Astrocyte (in vitro differentiated cells and primary cell): ENCODE measurements around the gene FER. TPM values are rescaled to one million over a fixed set of nuclear protein-coding genes. Genes with fewer than 3 reads are reported as not detected.
A peak's percentile ranks its signal among the peaks of the same experiment; 100 is the strongest.

ENCODE experiments used
- DNase-seq: peaks from one replicate; pipeline ENCODE4 v3.0.0-alpha.2; 2010; ENCODE audit warnings: low read depth
- FAIRE-seq: peaks from 2 replicates; lab custom pipeline; 2011; peaks lifted over from hg19 to GRCh38; lab: Jason Lieb, UNC
- H2AFZ ChIP-seq: 2 replicates; pipeline ENCODE4 v1.6.0; 2012; ENCODE audit warnings: low read depth, low read length, inconsistent platforms
- H3K27ac ChIP-seq: 2 replicates; pipeline ENCODE4 v1.5.1; 2011; ENCODE audit warnings: low read depth, low read length, inconsistent platforms
- H3K27me3 ChIP-seq: 2 replicates; pipeline ENCODE4 v1.6.0; 2011; ENCODE audit warnings: low read length, inconsistent platforms; ENCODE audit not compliant: insufficient read depth
- H3K36me3 ChIP-seq: 2 replicates; pipeline ENCODE4 v1.5.1; 2011; ENCODE audit warnings: low read length, inconsistent platforms; ENCODE audit not compliant: insufficient read depth
- H3K4me1 ChIP-seq: 2 replicates; pipeline ENCODE4 v1.5.1; 2011; ENCODE audit warnings: low read length, inconsistent platforms; ENCODE audit not compliant: insufficient read depth
- H3K4me2 ChIP-seq: 2 replicates; pipeline ENCODE4 v1.6.0; 2012; ENCODE audit warnings: low read length, inconsistent platforms
- H3K4me3 ChIP-seq: 2 replicates; pipeline ENCODE4 v1.5.1; 2011; ENCODE audit warnings: low read depth, mild to moderate bottlenecking, low read length, inconsistent platforms; ENCODE audit not compliant: insufficient read depth
- H3K79me2 ChIP-seq: 2 replicates; pipeline ENCODE4 v1.6.0; 2012; ENCODE audit warnings: mild to moderate bottlenecking, low read length, inconsistent platforms; ENCODE audit not compliant: insufficient read depth
- H3K9ac ChIP-seq: 2 replicates; pipeline ENCODE4 v1.6.0; 2012; ENCODE audit warnings: mild to moderate bottlenecking, low read length, inconsistent platforms
- H3K9me3 ChIP-seq: 2 replicates; pipeline ENCODE4 v1.5.1; 2012; ENCODE audit warnings: low read depth, mild to moderate bottlenecking, low read length, inconsistent platforms; ENCODE audit not compliant: insufficient read depth
- H4K20me1 ChIP-seq: 2 replicates; pipeline ENCODE4 v1.6.0; 2012; ENCODE audit warnings: low read length, inconsistent platforms; ENCODE audit not compliant: insufficient read depth
- H3K27ac Mint-ChIP-seq: one replicate; pipeline ENCODE4 v1.8.0; 2021; ENCODE audit warnings: mild to moderate bottlenecking, mixed read lengths; ENCODE audit not compliant: unreplicated experiment
- H3K27me3 Mint-ChIP-seq: one replicate; pipeline ENCODE4 v1.8.0; 2021; ENCODE audit warnings: low read depth, mixed read lengths; ENCODE audit not compliant: unreplicated experiment
- H3K36me3 Mint-ChIP-seq: one replicate; pipeline ENCODE4 v1.8.0; 2021; ENCODE audit warnings: low read depth, mixed read lengths; ENCODE audit not compliant: unreplicated experiment
- H3K4me1 Mint-ChIP-seq: one replicate; pipeline ENCODE4 v1.8.0; 2021; ENCODE audit warnings: low read depth, mixed read lengths; ENCODE audit not compliant: unreplicated experiment
- H3K4me3 Mint-ChIP-seq: one replicate; pipeline ENCODE4 v1.8.0; 2021; ENCODE audit warnings: mild to moderate bottlenecking, moderate library complexity, mixed read lengths; ENCODE audit not compliant: unreplicated experiment
- H3K9me3 Mint-ChIP-seq: one replicate; pipeline ENCODE4 v1.8.0; 2021; ENCODE audit warnings: mild to moderate bottlenecking, mixed read lengths; ENCODE audit not compliant: unreplicated experiment
- EZH2 ChIP-seq: IDR thresholded peaks from 2 replicates; pipeline ENCODE4 v1.6.1; 2012; ENCODE audit warnings: mild to moderate bottlenecking, low read length, inconsistent platforms; ENCODE audit not compliant: insufficient read depth
- total RNA-seq: library from RNA; stranded (reverse); gene quantifications from 2 replicates; pipeline ENCODE4 v1.2.1, GENCODE V29; 2021
- TF ChIP-seq, protein P1 (sequence below): IDR thresholded peaks from 2 replicates; pipeline ENCODE4 v1.5.1; 2011; ENCODE audit warnings: low read depth, mild to moderate bottlenecking, inconsistent platforms, low read length, moderate library complexity; ENCODE audit not compliant: insufficient read depth

The FER gene
- total RNA-seq, 1 donor from 2014 or later: 21.6 TPM

DNA sequence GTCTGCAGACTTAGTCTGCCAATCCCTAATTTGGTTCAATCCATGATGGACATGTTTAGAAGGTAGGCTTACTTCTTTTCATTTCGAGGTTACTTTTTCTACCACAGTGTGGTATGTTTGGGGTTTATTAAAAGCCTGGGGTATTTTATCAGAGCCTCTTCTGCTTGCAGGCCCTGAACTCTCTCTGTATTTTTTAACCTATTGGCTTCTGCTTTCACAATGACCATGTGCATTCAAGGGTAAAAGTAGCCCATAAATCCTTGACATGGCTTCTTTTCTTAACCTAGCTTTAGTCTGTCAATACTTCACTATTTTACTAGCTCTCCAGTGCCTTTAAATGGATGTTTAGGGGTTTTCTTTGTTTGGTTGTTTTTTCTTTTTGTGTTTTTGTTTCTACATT lies 286.6 kb downstream of the FER start:
- no peaks in the 10 kb centered on the region for H3K36me3 Mint-ChIP-seq
- H3K4me1 ChIP-seq: no peaks in the 10 kb centered on the region
- no peaks in the 10 kb centered on the region for H3K79me2 ChIP-seq
- FAIRE-seq: no peak
- no peaks in the 10 kb centered on the region for H3K9me3 Mint-ChIP-seq
- H3K36me3 ChIP-seq: no peaks in the 10 kb centered on the region
- no peak overlapping the region for H3K4me3 Mint-ChIP-seq
- H3K27me3 ChIP-seq: no peaks in the 10 kb centered on the region
- no peaks in the 10 kb centered on the region for H3K9me3 ChIP-seq
- H3K4me3 ChIP-seq: no peak overlapping the region
- DNase-seq: no peak
- H3K9ac ChIP-seq: no peak overlapping the region
- H3K27ac Mint-ChIP-seq: no peak overlapping the region
- no peaks in the 10 kb centered on the region for H3K4me1 Mint-ChIP-seq
- TF ChIP-seq, protein P1, sequence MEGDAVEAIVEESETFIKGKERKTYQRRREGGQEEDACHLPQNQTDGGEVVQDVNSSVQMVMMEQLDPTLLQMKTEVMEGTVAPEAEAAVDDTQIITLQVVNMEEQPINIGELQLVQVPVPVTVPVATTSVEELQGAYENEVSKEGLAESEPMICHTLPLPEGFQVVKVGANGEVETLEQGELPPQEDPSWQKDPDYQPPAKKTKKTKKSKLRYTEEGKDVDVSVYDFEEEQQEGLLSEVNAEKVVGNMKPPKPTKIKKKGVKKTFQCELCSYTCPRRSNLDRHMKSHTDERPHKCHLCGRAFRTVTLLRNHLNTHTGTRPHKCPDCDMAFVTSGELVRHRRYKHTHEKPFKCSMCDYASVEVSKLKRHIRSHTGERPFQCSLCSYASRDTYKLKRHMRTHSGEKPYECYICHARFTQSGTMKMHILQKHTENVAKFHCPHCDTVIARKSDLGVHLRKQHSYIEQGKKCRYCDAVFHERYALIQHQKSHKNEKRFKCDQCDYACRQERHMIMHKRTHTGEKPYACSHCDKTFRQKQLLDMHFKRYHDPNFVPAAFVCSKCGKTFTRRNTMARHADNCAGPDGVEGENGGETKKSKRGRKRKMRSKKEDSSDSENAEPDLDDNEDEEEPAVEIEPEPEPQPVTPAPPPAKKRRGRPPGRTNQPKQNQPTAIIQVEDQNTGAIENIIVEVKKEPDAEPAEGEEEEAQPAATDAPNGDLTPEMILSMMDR: no peak
- TF ChIP-seq EZH2: no peak
- H3K4me2 ChIP-seq: no peak overlapping the region
- H4K20me1 ChIP-seq: no peaks in the 10 kb centered on the region
- no peak overlapping the region for H2AFZ ChIP-seq
- H3K27me3 Mint-ChIP-seq: no peaks in the 10 kb centered on the region
- H3K27ac ChIP-seq: no peak overlapping the region

DNA sequence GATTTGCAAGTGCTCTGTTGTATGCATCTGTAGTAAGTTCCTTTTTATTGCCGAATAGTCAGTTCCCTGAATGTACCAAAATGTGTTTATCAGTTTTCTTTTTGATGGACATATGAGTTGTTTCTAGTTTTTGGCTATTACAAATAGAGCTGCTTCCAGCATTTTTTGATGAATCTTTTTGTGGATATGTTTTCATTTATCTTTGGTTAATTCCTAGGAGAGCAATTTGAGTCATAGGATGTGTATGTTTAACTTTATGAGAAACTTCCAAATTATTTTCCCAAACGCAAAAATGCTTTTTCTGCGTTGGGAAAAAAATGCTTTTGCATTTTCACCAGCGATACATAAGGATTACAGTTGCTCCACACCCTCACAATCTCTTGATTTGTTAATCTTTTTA lies 287.7 kb downstream of the FER start:
- no peaks in the 10 kb centered on the region for H3K9me3 Mint-ChIP-seq
- H2AFZ ChIP-seq: no peak overlapping the region
- no peaks in the 10 kb centered on the region for H3K79me2 ChIP-seq
- no peaks in the 10 kb centered on the region for H3K4me1 ChIP-seq
- FAIRE-seq (no peak), DNase-seq (no peak)
- no peaks in the 10 kb centered on the region for H4K20me1 ChIP-seq
- H3K27ac Mint-ChIP-seq: no peak overlapping the region
- TF ChIP-seq, protein P1: no peak
- TF ChIP-seq EZH2: no peak
- H3K27me3 Mint-ChIP-seq: no peaks in the 10 kb centered on the region
- no peaks in the 10 kb centered on the region for H3K27me3 ChIP-seq
- H3K36me3 Mint-ChIP-seq: no peaks in the 10 kb centered on the region
- H3K4me3 ChIP-seq: no peak overlapping the region
- H3K27ac ChIP-seq: no peak overlapping the region
- H3K36me3 ChIP-seq: no peaks in the 10 kb centered on the region
- no peaks in the 10 kb centered on the region for H3K4me1 Mint-ChIP-seq
- no peak overlapping the region for H3K4me3 Mint-ChIP-seq
- no peak overlapping the region for H3K9ac ChIP-seq
- H3K9me3 ChIP-seq: no peaks in the 10 kb centered on the region
- H3K4me2 ChIP-seq: peak overlapping the region; percentile 10

DNA sequence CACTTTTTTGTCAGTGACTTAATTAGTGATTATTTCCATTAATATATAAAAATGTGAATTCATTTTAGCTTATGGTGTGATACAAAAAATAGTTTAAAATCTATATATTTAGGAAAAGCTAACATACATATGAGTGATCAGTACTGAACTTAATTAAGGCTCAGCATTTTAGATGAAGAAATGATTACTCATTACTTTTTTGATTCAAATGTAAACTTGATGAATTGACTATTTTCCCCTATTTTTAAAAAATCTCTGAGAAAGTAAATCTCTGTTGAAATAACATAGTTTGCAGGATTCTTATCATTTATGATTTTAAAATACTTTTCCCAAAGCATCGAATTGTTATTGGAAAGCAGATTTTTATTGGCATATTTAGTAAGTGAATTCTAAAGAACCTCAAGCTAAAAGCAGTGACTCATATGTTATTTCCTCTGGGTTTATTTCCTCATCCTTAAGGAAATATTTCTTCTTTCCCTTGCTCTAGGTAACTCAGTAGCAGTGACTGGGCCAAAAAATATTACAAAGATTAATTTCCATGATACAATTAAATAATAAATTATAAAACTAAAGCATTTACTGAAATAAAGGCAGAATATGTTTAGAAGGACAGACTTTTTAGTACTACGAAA lies 290.6 kb downstream of the FER start:
- H3K79me2 ChIP-seq: no peaks in the 10 kb centered on the region
- H3K4me1 ChIP-seq: no peaks in the 10 kb centered on the region
- no peaks in the 10 kb centered on the region for H3K36me3 ChIP-seq
- FAIRE-seq: no peak
- no peaks in the 10 kb centered on the region for H3K4me1 Mint-ChIP-seq
- H3K36me3 Mint-ChIP-seq: no peaks in the 10 kb centered on the region
- H2AFZ ChIP-seq: no peak overlapping the region
- H4K20me1 ChIP-seq: no peaks in the 10 kb centered on the region
- no peak overlapping the region for H3K4me3 Mint-ChIP-seq
- no peak overlapping the region for H3K27ac ChIP-seq
- no peaks in the 10 kb centered on the region for H3K9me3 Mint-ChIP-seq
- H3K9ac ChIP-seq: no peak overlapping the region
- TF ChIP-seq EZH2: no peak
- TF ChIP-seq, protein P1: no peak
- H3K27me3 Mint-ChIP-seq: no peaks in the 10 kb centered on the region
- no peak for DNase-seq
- no peak overlapping the region for H3K4me2 ChIP-seq
- H3K27me3 ChIP-seq: no peaks in the 10 kb centered on the region
- H3K9me3 ChIP-seq: no peaks in the 10 kb centered on the region
- H3K27ac Mint-ChIP-seq: no peak overlapping the region
- no peak overlapping the region for H3K4me3 ChIP-seq
